ENCODE data around the gene KLHDC4.

Gene KLHDC4

DNA sequence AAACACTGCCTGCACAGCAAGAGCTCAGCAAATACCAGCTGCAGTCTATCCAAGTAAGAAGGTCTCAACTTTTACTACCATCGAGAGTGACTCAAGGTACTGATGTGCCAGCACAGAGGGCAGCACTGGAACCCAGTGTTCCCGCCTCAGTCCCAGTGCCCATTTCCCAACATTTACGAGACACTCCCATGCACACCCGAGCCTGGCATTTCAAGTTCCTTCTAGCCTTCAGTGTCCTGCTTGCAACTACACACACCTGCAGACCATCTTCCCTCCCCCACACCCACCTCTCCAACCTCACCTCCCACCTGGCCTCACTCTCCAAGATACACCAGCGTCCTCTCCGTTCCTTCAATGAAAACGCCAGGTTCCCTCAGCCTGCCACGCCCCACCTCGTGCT is 3.2 kb downstream of the KLHDC4 start:
- Histone ChIP-seq H3K27me3 (ENCODE audit: control insufficient read depth, insufficient read depth, low read length) (no peaks in the 10 kb centered on the region), H3K4me3 (ENCODE audit: low read depth, low read length) (no peak overlapping the region), H3K27ac (ENCODE audit: low read depth, low read length) (no peak overlapping the region), H3K4me1 (ENCODE audit: control insufficient read depth, insufficient read depth, low read length) (no peaks in the 10 kb centered on the region), H3K9ac (ENCODE audit: low read depth, low read length) (no peak overlapping the region), H3K9me3 (ENCODE audit: control insufficient read depth, insufficient read depth, low read length) (no peaks in the 10 kb centered on the region), H3K36me3 (ENCODE audit: control insufficient read depth, insufficient read depth, low read length) (peaks cover 57% of the 10 kb centered on the region)

DNA sequence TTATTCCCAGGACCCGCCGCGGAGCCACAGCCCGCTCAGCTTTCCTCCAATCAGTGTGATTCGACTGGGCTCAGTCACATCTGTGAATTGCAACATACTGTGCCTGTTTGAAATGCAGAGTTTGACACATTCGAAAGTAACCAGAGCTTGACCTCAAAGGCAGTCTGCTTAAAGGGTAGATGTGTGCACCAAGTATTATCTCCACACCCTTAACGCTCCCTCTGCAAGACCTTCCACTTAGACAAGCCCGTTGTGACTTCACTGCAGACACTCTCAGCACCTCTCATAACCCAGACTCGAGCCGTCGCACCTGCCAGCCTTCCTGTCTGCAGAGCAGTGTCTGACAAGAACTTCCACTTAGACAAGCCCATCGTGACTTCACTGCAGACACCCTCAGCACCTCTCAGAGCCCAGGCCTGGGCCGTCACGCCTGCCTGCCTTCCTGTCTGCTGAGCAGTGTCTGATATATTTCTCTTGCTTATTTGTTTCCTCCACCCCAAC is 3.7 kb downstream of the KLHDC4 start:
- Histone ChIP-seq H3K27ac (ENCODE audit: low read depth, low read length) (no peak overlapping the region), H3K36me3 (ENCODE audit: control insufficient read depth, insufficient read depth, low read length) (peaks cover 61% of the 10 kb centered on the region), H3K9ac (ENCODE audit: low read depth, low read length) (no peak overlapping the region)

DNA sequence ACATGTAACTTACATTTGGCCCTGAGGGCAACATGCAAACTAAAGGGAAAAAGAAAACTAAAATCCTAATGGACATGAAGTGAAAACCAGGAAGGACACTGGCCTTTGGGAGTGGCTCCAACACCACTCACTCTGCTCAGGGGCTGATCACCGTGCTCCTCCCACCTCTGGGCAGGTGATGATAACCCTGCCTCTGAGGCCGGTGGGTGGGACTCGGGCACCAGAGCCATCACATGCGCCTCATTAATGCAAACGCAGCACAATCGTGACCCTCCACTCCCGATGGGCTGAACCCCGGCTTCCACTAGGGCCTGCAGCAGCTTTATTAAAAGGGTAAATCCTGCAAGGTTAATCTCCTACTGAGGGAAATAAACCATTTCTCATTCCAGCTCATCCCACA is 4.7 kb downstream of the KLHDC4 start:
- H3K27me3 ChIP-seq (ENCODE audit: control insufficient read depth, insufficient read depth, low read length): no peaks in the 10 kb centered on the region
- no peak overlapping the region for H3K27ac ChIP-seq (ENCODE audit: low read depth, low read length)
- no peak overlapping the region for H3K9ac ChIP-seq (ENCODE audit: low read depth, low read length)
- no peaks in the 10 kb centered on the region for H3K4me1 ChIP-seq (ENCODE audit: control insufficient read depth, insufficient read depth, low read length)
- H3K36me3 ChIP-seq (ENCODE audit: control insufficient read depth, insufficient read depth, low read length): peaks cover 72% of the 10 kb centered on the region
- no peaks in the 10 kb centered on the region for H3K9me3 ChIP-seq (ENCODE audit: control insufficient read depth, insufficient read depth, low read length)
- H3K4me3 ChIP-seq (ENCODE audit: low read depth, low read length): no peak overlapping the region

More for the DNA sequence above, 3.7 kb downstream of the KLHDC4 start:
- H3K4me1 ChIP-seq (ENCODE audit: control insufficient read depth, insufficient read depth, low read length): no peaks in the 10 kb centered on the region
- no peak overlapping the region for H3K4me3 ChIP-seq (ENCODE audit: low read depth, low read length)
- H3K9me3 ChIP-seq (ENCODE audit: control insufficient read depth, insufficient read depth, low read length): no peaks in the 10 kb centered on the region
- no peaks in the 10 kb centered on the region for H3K27me3 ChIP-seq (ENCODE audit: control insufficient read depth, insufficient read depth, low read length)

DNA sequence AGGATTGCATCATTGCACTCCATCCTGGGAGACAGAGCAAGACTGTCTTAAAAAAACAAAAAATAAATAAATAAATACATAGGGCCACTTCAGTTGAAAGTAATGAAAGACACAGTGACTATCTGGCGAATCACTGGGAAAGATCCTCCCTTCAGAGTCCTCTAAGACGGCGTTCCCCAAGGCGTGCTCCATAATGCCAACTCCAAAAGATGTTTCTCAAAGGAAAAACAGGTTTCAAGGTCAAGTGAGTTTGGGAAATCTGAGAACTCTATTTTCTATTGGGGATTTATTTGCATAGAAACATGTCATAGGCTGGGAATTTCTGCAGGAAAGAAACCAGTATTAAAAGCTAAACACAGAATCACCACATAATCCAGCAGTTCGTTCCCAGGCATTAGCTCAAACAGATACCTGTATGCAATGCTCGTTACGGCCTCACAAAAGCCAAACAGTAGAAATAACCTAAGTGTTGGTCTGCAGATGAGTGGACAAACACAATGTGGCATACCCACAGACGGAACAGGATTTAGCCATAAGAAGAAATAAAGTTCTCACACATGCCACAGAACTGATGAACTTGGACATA is 7.9 kb downstream of the KLHDC4 start:
- H3K27ac ChIP-seq (ENCODE audit: low read depth, low read length): no peak overlapping the region
- no peaks in the 10 kb centered on the region for H3K4me1 ChIP-seq (ENCODE audit: control insufficient read depth, insufficient read depth, low read length)
- H3K36me3 ChIP-seq (ENCODE audit: control insufficient read depth, insufficient read depth, low read length): peaks cover 90% of the 10 kb centered on the region
- H3K9me3 ChIP-seq (ENCODE audit: control insufficient read depth, insufficient read depth, low read length): no peaks in the 10 kb centered on the region
- no peak overlapping the region for H3K9ac ChIP-seq (ENCODE audit: low read depth, low read length)
- H3K4me3 ChIP-seq (ENCODE audit: low read depth, low read length): no peak overlapping the region
- H3K27me3 ChIP-seq (ENCODE audit: control insufficient read depth, insufficient read depth, low read length): no peaks in the 10 kb centered on the region

DNA sequence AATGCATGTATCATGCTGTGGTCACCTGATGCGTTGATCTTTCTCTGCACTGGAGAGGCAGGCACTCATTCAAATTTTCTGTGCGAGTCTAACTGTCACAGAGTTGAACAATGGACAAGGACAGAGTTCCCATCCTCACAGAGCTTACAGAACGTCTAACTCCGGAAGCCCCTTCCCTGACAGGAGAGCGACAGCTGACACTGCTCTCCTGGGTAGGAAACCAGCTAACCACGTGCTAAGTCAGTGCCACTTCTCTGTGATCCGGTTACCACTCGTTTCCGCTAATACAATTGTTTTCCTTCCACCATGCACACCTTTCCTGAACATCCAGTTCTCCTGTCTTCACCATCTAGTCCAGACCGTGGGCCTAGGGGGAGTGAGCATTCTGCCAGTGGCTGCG is 11.3 kb downstream of the KLHDC4 start:
- H3K36me3 ChIP-seq (ENCODE audit: control insufficient read depth, insufficient read depth, low read length): peaks cover 85% of the 10 kb centered on the region
- no peaks in the 10 kb centered on the region for H3K27me3 ChIP-seq (ENCODE audit: control insufficient read depth, insufficient read depth, low read length)
- no peaks in the 10 kb centered on the region for H3K4me1 ChIP-seq (ENCODE audit: control insufficient read depth, insufficient read depth, low read length)
- H3K9ac ChIP-seq (ENCODE audit: low read depth, low read length): no peak overlapping the region
- no peak overlapping the region for H3K4me3 ChIP-seq (ENCODE audit: low read depth, low read length)
- no peaks in the 10 kb centered on the region for H3K9me3 ChIP-seq (ENCODE audit: control insufficient read depth, insufficient read depth, low read length)
- no peak overlapping the region for H3K27ac ChIP-seq (ENCODE audit: low read depth, low read length)

DNA sequence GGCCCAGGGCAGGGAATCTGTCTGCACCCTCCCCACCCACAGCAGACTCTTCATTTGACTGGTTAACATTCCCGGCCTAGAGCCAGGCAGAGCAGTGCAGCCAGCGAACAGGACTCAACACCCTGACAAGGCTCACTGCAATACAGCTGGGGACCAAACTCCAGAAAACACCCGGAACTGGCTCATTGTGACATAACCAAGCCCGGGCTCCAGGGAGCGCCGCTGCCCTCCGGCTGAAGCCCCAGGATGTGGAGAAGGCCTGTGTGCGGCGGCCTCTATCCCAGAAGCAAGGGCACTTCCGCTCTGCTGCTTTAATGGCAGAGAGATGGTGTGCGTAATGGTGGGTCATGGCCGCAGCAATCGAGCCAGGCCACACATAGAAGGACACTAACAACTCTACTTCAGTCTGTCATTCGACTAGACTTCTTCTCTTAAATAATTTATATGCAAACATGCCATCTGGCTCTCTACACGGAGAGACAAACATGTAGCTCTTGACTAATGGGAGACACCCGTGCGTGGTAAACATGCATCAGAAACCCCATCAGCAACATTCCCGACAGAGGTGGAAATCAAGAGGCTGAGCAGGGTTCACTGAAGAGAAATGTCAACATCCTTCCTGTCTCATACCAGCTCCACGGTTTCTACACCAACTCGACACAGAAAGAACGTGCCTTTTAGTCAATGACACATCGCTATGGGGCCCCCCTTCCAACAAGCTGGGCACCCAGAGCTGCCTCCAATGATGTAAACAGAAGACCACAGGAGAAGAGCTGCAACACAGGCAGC is 18.0 kb downstream of the KLHDC4 start:
- Histone ChIP-seq H3K27me3 (ENCODE audit: control insufficient read depth, insufficient read depth, low read length) (no peaks in the 10 kb centered on the region), H3K9me3 (ENCODE audit: control insufficient read depth, insufficient read depth, low read length) (no peaks in the 10 kb centered on the region), H3K9ac (ENCODE audit: low read depth, low read length) (no peak overlapping the region), H3K4me3 (ENCODE audit: low read depth, low read length) (no peak overlapping the region), H3K36me3 (ENCODE audit: control insufficient read depth, insufficient read depth, low read length) (peaks cover 78% of the 10 kb centered on the region), H3K27ac (ENCODE audit: low read depth, low read length) (no peak overlapping the region), H3K4me1 (ENCODE audit: control insufficient read depth, insufficient read depth, low read length) (no peaks in the 10 kb centered on the region)

DNA sequence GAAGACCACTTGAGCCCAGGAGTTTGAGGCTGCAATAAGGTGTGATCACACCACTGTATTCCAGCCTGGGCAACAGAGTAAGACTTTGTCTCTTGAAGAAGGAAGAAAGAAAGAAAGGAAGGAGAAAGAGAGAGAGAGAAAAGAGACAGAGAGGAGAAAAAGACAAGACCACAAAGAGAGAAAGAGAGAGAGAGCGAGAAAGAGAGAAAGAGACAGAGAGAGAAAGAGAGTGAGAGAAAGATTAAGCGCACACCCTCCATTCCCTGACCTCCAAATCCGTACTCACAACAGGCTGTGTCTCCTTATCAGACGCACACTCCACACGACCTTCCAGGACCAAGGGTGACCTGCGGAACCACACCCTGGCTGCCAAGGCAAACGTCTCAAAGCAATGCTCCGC is 19.6 kb downstream of the KLHDC4 start:
- no peaks in the 10 kb centered on the region for H3K4me1 ChIP-seq (ENCODE audit: control insufficient read depth, insufficient read depth, low read length)
- no peak overlapping the region for H3K9ac ChIP-seq (ENCODE audit: low read depth, low read length)
- no peaks in the 10 kb centered on the region for H3K27me3 ChIP-seq (ENCODE audit: control insufficient read depth, insufficient read depth, low read length)
- peaks cover 82% of the 10 kb centered on the region for H3K36me3 ChIP-seq (ENCODE audit: control insufficient read depth, insufficient read depth, low read length)
- H3K4me3 ChIP-seq (ENCODE audit: low read depth, low read length): no peak overlapping the region
- H3K27ac ChIP-seq (ENCODE audit: low read depth, low read length): no peak overlapping the region
- H3K9me3 ChIP-seq (ENCODE audit: control insufficient read depth, insufficient read depth, low read length): no peaks in the 10 kb centered on the region

DNA sequence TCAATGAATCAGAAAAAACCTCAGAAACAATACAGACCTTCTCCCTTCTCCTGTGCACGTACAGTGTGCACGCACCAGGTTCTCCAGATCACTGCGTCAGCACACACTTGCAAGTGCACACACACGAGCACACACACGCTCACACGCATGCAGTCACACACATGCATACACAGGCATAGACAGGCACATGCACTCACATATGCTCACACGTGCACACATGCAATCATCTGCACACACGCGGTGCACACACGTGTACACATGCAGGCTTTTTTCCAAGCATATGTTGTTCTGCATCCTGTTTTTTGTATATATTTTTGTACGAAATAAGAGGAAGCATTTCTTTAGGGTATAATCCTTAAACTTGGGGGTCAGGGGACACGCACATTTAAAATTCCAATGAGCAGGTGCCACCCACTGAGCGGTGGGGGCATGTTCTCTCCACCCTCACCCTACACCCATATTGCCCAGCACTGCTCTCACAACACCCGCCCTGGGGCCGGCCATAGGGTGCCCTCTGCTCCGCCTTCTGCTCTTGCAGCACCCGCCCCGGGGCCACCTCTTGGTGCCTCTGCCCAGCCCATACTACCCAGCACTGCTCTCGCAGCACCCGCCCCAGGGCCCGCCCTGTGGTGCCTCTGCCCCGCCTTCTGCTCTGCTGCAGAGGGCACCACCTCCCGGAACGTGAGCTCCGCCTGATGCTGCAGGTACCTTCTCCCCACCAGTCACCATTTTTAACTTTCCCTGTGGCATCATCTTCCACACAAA is 20.9 kb downstream of the KLHDC4 start:
- no peaks in the 10 kb centered on the region for H3K9me3 ChIP-seq (ENCODE audit: control insufficient read depth, insufficient read depth, low read length)
- H3K27ac ChIP-seq (ENCODE audit: low read depth, low read length): no peak overlapping the region
- H3K9ac ChIP-seq (ENCODE audit: low read depth, low read length): no peak overlapping the region
- no peak overlapping the region for H3K4me3 ChIP-seq (ENCODE audit: low read depth, low read length)
- no peaks in the 10 kb centered on the region for H3K27me3 ChIP-seq (ENCODE audit: control insufficient read depth, insufficient read depth, low read length)
- H3K4me1 ChIP-seq (ENCODE audit: control insufficient read depth, insufficient read depth, low read length): no peaks in the 10 kb centered on the region
- peaks cover 82% of the 10 kb centered on the region for H3K36me3 ChIP-seq (ENCODE audit: control insufficient read depth, insufficient read depth, low read length)

DNA sequence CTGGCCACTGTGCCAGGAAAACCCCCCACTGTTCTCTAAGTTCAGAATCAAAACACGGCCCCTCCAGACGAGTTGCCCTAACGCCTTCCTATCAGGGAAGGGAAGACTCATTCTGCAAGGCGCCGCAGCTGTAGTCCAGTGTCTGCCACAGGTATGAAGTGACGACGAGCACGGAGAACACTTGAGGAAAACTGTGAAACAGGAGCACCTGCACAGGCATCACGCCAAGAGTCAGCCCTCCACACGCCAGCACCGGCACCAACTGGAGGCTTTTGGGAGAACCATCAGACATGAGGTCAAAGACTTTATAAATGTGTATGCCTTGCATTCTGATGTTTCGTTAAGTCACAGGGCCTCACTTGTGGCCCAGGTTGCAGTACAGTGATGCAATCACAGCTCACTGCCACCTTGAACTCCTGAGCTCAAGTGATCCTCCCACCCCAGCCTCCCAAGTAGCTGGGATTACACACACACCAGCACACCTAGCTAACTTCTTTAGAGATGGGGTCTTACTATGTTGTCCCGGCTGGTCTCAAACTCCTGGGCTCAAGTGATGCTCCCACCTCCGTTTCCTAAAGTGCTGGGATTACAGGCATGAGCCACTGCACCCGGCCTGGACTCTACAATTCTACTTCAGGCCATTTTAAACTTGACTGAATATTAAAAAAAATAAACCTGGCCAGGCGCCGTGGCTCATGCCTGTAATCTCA is 22.9 kb downstream of the KLHDC4 start:
- Histone ChIP-seq H3K4me3 (ENCODE audit: low read depth, low read length) (no peak overlapping the region), H3K27me3 (ENCODE audit: control insufficient read depth, insufficient read depth, low read length) (no peaks in the 10 kb centered on the region), H3K4me1 (ENCODE audit: control insufficient read depth, insufficient read depth, low read length) (no peaks in the 10 kb centered on the region), H3K9ac (ENCODE audit: low read depth, low read length) (no peak overlapping the region), H3K9me3 (ENCODE audit: control insufficient read depth, insufficient read depth, low read length) (no peaks in the 10 kb centered on the region), H3K27ac (ENCODE audit: low read depth, low read length) (no peak overlapping the region), H3K36me3 (ENCODE audit: control insufficient read depth, insufficient read depth, low read length) (peaks cover 68% of the 10 kb centered on the region)

DNA sequence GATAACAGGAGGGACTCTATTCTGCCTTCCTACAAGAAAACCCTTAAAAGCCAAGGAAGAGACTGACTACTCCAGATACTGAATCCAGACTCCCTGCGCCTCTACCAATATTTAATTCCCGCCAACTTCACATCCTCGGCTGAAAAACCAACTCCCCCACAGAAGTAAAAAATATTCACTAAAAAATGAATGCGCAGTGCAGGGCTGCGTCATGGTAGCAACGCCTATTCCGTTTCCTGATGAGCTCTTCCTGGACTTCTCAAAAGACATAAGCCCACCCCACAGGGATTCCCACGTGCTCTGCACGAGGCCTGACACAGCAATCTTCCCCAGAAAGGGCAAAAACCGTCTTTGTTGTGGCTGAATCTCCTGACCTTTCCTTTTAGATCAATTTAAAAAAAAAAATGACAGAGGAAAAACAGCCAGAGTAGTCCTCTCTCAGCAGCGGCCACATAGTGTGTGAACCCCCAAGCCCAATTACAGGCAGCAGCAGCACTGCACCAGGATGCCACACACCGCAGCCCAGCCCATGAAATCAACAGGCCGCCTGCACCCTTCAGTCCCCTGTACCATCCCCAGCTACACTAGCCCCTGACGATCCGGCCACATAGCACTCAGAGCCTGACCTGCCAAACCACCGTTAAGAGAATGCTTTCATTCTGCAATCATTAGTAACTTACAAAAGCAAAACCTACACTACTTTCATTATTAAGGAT is 23.9 kb downstream of the KLHDC4 start:
- Histone ChIP-seq H3K36me3 (ENCODE audit: control insufficient read depth, insufficient read depth, low read length) (peaks cover 64% of the 10 kb centered on the region), H3K9me3 (ENCODE audit: control insufficient read depth, insufficient read depth, low read length) (no peaks in the 10 kb centered on the region), H3K9ac (ENCODE audit: low read depth, low read length) (no peak overlapping the region), H3K4me3 (ENCODE audit: low read depth, low read length) (no peak overlapping the region), H3K27me3 (ENCODE audit: control insufficient read depth, insufficient read depth, low read length) (no peaks in the 10 kb centered on the region), H3K4me1 (ENCODE audit: control insufficient read depth, insufficient read depth, low read length) (no peaks in the 10 kb centered on the region), H3K27ac (ENCODE audit: low read depth, low read length) (no peak overlapping the region)
